Lung microvascular endothelial cell (primary cell): ENCODE measurements around the gene TNFRSF6B. TPM values are rescaled to one million over a fixed set of nuclear protein-coding genes. Genes with fewer than 3 reads are reported as not detected.

Experiments
- DNase-seq, 2 donors: peaks; one replicate each; pipeline versions ENCODE4 v3.0.0 to v3.0.0-alpha.2; 2010; ENCODE audit warnings: low read depth in 2 of 2
- total RNA-seq: library from RNA; depleted of rRNA; stranded (reverse); fragments of >200 nt; gene quantifications from 2 replicates; pipeline ENCODE4 v1.2.1, GENCODE V29; 2014

The TNFRSF6B gene
- total RNA-seq, 1 donor from 2014 or later = 3.2 TPM

DNA sequence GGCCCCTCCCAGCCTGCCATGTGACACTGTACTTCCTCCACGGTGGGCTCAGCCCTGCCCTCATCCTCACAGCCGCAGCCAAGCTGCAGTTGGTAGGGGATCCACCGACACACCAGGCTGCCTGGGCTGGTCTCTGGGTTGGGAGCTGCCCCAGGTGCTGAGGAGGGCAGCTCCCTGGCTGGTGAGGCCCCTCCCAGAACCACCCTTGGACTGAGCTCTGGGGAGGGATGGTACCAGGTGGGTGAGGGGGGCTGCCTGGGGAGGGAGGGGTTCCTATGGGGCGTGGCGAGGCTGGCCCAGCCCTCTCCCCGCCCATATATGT is 185 bp upstream of the TNFRSF6B start:
- DNase-seq = peak; percentile 42 to 53

DNA sequence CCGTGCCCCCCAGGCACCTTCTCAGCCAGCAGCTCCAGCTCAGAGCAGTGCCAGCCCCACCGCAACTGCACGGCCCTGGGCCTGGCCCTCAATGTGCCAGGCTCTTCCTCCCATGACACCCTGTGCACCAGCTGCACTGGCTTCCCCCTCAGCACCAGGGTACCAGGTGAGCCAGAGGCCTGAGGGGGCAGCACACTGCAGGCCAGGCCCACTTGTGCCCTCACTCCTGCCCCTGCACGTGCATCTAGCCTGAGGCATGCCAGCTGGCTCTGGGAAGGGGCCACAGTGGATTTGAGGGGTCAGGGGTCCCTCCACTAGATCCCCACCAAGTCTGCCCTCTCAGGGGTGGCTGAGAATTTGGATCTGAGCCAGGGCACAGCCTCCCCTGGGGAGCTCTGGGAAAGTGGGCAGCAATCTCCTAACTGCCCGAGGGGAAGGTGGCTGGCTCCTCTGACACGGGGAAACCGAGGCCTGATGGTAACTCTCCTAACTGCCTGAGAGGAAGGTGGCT is 960 bp downstream of the TNFRSF6B start:
- DNase-seq = peak in 1 of 2 donors; percentile 12

DNA sequence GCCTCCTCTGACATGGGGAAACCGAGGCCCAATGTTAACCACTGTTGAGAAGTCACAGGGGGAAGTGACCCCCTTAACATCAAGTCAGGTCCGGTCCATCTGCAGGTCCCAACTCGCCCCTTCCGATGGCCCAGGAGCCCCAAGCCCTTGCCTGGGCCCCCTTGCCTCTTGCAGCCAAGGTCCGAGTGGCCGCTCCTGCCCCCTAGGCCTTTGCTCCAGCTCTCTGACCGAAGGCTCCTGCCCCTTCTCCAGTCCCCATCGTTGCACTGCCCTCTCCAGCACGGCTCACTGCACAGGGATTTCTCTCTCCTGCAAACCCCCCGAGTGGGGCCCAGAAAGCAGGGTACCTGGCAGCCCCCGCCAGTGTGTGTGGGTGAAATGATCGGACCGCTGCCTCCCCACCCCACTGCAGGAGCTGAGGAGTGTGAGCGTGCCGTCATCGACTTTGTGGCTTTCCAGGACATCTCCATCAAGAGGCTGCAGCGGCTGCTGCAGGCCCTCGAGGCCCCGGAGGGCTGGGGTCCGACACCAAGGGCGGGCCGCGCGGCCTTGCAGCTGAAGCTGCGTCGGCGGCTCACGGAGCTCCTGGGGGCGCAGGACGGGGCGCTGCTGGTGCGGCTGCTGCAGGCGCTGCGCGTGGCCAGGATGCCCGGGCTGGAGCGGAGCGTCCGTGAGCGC is 1.6 kb downstream of the TNFRSF6B start:
- DNase-seq = peak in 1 of 2 donors; percentile 5

DNA sequence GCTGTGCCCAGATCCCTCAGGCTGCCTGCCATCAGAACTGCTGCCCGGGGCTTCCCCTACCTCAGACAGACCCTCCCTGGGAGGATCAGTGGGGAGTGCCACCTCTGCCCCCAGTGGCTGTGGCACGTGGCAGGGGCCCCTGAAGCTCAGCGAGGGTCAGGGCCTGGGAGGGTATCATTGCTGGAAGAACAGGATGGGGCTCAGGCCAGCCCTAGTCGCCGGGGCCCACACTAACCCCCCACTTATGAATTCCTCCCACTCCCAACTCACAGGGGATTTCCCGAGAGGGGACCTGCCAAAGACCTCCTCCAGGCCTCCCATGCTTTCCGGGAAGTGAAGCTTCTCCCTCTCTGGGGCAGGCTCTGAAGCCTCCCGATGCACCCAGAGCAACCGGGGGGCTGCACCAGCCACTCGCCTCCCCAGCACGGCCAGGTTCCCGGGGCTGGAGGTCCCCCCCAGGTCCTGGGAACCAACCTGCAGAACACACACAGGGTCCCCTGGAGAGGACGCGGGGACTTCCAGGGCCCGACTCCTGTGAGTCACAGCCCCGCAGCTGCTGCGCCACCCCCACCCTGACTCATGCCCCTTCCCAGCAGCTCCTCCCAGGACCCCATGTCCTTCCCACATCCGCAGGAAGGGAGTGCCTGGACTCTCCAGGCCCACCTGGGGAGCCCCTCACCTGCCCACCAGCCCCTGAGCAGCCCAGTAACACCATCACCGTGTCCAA is 2.5 kb downstream of the TNFRSF6B start:
- DNase-seq = peak; percentile 83 to 91

DNA sequence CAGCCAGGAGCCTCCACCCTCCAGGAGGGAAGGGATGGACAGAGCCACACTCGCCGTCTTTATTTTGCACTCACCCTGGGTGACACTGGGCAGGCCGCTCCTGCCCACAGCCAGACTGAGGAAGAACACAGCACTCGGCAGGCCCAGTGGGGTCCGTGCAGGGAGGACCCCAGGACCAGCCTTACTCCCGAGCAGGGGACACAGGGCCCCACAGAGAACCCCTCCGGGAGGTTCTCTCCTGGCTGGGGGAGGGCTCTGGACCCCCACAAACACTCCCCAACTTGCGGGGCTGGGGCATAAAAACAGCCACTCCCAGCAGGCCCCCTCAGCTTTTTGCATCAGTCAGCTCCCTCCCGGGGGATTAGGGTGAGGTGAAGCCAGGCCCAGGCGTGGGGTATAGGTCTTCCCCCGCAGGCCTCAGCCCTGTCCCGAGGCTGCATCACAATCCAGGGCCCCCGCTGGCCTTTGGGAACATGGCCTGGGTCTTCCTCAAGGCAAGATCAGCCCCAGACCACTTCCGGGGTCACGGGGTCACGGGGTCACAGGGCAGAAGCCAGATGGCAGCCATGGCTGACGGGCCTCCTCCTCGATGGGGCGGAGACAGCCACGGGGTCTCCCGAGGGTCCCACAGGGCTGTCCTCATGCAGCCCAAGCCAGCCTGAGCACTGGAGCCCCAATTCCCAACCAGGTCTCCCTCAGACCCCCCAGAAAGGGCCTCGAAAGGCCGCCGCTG is 3.2 kb downstream of the TNFRSF6B start:
- DNase-seq = peak in 1 of 2 donors; percentile 1

DNA sequence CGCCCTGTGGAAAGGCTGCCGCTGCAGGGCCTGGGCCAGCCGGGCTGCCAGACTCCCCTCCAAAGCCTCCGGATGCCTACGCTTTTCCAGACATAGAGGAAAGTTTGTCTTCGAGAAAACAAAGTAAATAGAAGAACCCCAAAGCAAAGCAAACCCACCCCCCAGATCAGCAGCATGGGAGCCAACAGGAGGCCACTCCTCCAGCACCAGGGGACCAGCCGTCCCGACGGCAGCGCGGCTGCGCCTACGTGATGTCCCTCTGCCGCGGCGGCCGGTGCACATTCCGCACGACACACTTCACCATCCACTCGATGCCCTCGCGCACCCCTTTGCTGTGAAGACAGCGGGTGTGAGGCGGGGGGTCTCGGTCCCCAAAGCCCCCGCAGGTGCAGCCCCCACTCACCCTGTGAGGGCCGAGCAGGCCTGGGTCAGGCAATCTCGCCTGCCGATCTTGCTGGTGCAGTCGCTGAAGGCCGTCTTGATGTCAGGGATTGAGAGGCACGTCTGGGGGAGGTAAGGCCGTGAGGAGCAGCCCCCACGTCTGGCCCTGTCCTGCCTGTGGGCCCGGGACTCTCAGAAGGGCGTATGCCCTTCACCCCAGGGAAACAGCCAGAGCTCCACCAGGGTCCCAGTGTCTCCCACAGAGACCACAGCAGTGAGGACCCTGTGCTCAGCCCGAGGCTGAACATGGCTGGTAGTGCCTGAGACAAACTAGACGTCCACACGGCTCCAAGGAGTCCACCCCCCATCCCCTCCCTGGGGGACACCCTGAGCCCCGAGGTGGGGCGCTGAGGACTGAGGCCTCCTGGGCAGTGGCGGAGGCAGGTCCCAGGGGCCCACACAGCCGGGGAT is 4.0 kb downstream of the TNFRSF6B start:
- peak in 1 of 2 donors; percentile 0 for DNase-seq

DNA sequence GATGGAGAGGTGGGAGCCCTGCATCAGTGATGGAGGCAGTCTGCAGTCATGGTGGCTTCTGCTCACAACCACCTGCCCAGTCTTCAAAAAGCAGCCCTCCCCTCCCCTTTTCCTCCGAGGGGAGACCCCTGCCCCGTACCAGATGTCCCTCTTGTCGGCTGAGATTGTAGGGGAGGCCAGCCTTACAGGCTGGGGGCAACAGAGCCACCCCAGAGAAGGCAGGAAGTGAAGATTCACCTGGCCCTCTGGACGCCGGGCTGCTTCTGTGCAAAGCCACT is 4.5 kb downstream of the TNFRSF6B start:
- DNase-seq = peak in 1 of 2 donors; percentile 2

DNA sequence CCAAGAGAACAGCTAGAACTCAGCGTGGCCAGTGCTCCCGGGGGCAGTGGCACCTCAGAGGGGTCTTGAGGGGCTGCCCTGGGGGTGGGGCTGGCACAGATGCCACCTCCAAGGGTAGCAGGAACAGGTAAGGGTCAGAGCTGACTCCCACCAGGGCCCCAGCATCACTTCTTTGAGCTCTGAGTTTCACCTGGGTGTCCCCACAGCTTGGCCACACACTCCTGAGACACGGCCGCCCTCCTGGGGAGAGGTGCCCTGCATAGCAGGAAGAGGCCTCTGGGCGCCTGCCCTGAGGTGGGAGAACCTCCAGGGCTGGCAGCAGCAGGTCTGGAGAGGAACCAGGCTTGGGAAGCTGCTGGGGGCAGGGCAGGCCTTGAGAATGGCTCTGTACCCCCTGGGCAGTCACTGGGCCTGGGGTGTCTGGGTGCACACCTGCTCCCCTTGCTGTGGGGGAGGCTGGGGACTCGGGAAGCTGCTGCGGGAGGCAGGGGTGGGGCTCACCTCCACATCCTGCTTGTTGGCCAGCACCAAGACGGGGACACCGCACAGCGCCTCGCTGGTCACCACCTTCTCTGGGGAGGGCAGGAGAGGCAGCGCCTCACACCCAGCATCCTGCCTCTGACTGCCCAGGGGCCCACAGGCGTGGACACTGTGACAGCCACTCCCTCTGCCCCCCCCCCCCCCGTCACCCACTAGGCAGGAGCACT is 5.0 kb downstream of the TNFRSF6B start:
- DNase-seq = peak in 1 of 2 donors; percentile 3

DNA sequence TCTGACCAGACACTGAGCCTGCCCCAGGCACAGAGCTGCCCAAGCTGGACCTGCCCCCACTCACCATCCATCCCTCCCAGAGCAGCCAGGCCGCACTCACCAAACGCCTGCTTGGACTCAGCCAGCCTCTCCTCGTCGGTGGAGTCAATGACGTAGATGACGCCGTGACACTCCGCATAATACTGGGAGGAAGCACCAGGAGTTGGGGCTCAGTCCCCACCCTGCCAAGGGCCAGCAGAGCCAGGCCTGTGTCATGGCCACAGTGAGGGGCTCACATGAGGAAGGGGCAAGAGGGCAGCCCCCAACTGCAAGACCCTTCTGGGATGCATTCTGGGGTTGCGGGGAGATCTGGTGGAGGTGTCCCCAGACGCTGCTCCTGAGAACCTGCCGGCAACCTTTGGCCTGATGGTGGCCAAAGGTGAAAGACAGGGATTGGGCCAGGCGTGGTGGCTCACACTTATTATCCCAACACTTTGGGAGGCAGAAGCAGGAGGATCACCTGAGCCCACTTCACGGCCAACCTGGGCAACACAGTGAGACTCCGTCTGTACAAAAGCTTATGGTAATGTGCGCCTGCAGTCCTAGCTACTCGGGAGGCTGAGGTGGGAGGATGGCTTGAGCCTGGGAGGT is 5.7 kb downstream of the TNFRSF6B start:
- DNase-seq = peak in 1 of 2 donors; percentile 2

DNA sequence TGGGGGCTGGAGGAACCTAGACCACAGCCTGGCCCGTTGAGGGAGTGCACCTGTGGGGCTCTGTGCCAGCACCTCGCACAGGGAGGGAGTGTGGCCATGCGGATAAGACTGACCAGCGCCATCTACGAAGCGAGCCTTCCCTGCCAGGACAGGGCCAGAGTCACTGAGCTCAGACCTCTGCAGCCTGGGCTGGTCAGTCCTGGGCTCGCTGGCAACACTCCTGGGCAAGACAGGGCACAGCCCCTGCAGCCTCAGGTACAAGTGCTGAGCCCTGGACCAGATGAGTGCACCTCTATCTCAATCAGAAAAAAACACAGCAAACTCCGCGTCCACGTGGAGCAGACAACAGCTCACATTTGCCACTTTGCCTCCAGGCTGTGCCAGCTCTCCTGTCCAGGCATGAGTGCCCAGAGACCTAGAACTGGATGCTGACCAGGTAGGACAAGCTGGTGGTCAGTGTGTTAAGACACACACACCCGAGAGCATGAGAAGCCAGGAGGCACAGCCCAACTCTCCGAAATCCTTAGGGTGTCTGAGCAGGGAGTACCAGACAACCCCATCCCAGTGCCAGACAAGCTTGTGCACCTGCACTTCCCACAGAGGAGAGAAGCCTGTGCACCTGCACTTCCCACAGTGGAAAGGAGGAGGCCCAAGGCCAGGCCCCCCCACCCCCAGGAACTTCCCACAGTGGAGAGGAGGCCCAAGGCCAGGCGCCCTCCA is 6.5 kb downstream of the TNFRSF6B start:
- DNase-seq = no peak

DNA sequence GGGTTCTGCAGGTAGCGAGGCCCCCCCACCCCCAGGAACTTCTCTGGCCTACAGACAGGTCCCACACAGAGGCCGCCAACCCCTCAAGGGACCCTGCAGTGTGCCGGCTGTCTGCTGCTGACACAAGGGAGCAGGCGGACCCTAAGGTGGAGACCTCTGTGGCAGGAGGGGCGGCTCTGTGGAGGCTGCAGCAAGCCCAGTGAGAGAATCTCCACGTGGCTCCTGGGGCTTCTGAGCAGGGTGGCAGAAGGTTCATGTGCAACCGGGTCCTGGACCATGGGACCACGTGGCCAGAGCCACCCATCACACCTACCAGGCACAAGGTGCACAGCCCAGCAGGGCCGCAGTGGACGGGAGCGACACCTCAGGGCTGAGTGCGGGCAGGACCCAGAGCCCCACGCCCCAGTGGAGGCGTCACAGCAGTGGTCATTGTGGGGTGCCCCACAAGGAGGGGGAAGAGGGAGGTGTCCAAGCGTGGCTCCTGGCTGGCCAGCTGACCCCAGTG is 7.1 kb downstream of the TNFRSF6B start:
- DNase-seq = no peak

DNA sequence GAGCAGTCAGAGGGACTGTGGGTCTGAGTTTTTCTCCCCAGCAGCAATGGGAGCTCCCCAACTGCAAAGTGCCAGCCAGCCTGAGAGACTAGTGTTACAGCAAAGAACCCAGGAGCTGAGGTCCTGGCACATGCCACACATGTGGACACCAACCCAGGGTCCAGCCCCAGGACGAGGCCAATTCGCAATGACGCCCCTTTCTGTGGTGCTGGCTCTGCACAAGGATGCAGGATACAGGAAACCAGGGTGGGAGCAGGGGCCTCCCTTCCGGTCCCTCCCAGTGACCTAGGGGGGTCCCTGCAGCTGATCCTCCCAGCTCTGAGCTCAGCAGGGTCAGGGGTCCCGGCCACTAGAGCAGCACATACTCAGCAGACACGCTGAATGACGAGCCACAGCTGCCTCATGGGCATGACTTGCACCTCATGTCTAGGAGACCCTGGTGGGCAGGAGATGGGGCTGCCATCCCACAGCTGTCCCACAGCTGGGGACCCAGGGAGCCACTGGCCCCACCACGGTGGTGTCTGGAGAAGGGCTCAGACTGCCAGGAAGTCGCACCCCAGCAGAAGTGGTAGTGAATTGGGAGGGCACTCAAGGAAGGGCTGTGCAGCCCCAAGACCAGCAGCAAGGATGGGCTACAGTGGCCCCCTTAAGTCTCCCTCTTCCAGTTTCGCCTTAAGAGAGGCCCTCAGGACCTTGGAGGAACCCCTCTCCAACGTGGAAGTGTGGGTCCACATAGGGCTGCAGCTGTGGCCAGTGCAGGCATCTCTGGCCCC is 7.7 kb downstream of the TNFRSF6B start:
- peak in 1 of 2 donors; percentile 0 for DNase-seq

DNA sequence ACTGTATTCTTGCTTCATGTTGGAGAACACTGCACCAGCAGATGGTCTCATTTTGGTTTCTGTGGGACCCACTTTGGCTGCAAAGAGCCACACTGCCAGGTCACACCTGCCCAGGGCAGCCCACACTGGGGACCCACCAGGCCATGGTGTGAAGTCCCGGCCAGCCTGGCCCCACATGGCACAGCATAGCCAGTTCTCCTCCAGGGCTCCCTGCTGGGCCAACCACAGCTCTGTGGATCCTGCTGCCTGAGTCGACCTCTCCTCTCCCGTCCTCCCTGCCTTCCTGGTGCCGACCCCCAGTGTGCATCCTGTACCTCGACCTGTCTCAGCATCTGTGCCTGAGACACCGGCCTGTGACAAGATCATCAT is 8.3 kb downstream of the TNFRSF6B start:
- peak in 1 of 2 donors; percentile 0 for DNase-seq

DNA sequence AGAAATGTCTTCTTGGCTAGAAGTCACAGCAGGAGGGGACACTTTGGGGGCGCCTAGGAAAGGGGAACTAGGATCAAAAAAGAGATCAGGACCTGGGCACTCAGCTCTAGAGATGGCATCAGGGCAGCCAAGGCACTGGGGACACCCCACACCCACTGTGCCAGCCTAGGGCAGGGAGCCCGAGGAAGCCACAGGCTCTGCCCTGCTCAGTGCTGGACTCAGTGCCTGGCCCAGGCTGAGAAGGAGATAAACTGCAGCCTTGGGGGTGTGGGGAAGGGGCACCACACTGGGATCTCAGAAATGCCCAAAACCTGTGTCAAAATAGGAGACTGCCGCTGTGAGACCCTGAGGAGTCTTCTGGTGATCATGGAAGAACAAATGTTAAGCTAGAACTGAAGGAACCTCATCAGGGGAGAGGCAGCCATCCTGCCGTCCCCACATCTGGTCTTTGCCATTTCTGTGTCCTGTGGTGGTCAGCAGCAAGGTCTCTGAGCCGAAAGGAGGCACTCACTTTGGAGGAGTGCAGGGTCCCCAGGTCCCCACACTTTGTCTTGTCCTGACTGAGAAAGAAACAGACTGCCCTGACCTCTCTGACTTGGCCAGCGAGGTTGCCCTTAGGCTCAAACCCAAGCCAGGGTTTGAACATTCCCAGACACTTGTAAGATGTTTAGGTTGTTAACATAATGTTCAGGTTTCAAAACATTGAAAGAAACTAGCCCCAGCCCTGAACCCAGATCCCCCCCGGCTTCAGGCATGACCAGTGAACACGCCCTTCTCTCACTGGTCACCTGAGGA is 9.0 kb downstream of the TNFRSF6B start:
- no peak for DNase-seq

DNA sequence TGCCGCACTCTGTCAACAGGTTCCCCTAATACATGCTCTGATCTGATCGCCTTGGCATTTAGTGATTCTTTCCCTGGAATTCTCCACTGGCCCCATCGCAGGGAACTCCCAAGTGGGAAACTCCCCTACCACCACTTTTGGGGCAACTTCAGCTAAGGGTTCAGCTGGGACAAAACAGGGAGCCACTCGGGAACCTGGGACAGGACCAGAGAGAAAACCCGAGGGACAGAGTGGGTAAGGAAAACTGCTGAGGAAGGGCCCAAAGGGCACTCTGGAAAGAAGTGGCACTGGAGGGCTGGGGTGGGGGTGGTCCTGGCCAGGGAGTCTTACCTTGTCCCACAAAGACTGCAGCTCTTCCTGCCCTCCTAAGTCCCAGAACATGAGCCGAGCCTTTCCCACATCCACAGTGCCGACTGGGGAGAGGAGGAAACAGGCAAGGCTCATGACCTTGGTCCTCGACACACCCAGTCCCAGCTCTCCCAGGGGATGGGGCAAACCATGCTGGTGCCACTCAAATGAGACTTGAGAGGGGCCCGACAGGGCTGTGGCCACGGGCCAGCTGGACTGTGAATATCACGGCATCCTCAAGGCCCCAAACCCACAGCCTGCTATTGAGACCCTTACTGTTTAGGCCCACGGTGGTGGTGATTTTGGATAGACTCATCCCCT is 9.7 kb downstream of the TNFRSF6B start:
- peak in 1 of 2 donors; percentile 1 for DNase-seq

DNA sequence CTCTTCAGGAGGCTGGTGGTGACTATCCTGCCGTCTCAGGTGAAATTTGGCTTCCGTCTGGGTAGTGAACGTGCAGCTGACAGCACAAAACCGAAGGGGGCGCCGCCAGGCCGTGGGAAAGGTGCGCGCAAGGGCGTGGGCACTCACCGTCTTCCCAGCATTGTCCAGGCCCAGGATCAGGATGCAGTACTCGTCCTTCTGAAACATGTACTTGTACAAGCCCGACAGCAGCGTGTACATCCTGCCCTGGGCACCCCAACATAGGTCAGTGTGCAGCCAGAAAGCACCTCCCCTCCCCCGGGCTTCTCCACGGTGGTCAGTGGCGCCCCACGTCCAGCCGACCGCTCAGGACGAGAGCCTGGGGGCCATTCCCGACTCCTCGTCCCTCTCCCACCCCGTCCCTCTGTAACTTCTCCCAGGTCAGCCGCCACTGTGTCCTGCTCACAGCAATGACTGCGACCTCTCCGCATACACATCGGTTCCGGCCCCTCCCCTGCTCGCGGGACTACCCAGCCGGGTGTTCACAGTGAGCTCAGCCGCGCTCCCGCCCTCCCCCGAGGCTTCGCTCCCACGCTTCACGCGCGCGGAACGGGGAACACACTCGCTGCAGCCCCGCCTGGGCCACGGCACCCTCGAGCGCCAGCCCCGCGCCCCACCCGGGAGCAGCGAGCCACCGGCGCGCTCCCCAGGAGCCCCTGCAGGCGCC is 10.6 kb downstream of the TNFRSF6B start:
- peak; percentile 64 to 72 for DNase-seq
